NT2/D1 (cell line): ENCODE results near the gene THEM4.

ENCODE experiments used
- DNase-seq: peaks from one replicate; pipeline ENCODE4 v3.0.0-alpha.2; 2011; ENCODE audit warnings: low read depth, low spot score
- H3K27me3 ChIP-seq: 2 replicates; pipeline ENCODE4 v1.6.0; 2011; ENCODE audit warnings: mild to moderate bottlenecking; ENCODE audit not compliant: insufficient read length, insufficient read depth
- H3K36me3 ChIP-seq: 2 replicates; pipeline ENCODE4 v1.6.1; 2011; ENCODE audit warnings: mild to moderate bottlenecking, low read length, mixed read lengths; ENCODE audit not compliant: insufficient read depth, insufficient read length
- H3K4me1 ChIP-seq: 2 replicates; pipeline ENCODE4 v1.5.1; 2011; ENCODE audit not compliant: insufficient read depth, insufficient read length
- H3K4me3 ChIP-seq: 2 replicates; pipeline ENCODE4 v1.5.1; 2011; ENCODE audit warnings: low read depth; ENCODE audit not compliant: insufficient read length
- H3K9ac ChIP-seq: 2 replicates; pipeline ENCODE4 v1.6.0; 2011; ENCODE audit warnings: low read depth; ENCODE audit not compliant: insufficient read length
- H3K9me3 ChIP-seq: 2 replicates; pipeline ENCODE4 v1.5.1; 2011; ENCODE audit warnings: mild to moderate bottlenecking, low read length; ENCODE audit not compliant: insufficient read depth
- SUZ12 ChIP-seq: IDR thresholded peaks from 2 replicates; pipeline ENCODE4 v1.6.1; 2011; ENCODE audit not compliant: insufficient read length, insufficient read depth; ENCODE audit errors: extremely low read depth
- YY1 ChIP-seq: IDR thresholded peaks from 2 replicates; pipeline ENCODE4 v1.6.1; 2011; ENCODE audit not compliant: insufficient read length, insufficient read depth
- ZNF274 ChIP-seq: IDR thresholded peaks from 2 replicates; pipeline ENCODE4 v1.6.1; 2011; ENCODE audit warnings: mild to moderate bottlenecking, low read depth, low read length

THEM4 gene

DNA sequence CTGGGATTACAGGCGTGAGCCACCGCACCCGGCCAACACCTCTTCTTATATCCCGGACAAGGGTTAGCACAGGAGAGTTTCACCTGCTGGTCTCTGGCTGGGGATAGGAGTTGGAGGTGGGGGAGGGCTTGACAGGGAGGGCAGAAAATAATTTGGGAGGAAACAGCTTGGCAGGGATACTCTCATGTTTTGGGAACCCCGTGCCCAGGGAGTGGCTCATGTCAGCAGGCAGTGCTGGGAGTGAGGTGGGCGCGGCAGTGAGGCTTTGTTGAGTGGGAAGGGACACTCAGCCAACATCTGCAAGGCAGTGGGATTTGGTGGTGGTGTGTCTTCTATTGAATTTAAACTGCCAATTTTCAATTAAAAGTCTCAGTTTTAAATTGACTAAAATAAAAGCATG, 54.7 kb downstream of the THEM4 start:
- Histone ChIP-seq H3K4me3 (no peak overlapping the region), H3K36me3 (no peaks in the 10 kb centered on the region), H3K9me3 (no peaks in the 10 kb centered on the region), H3K9ac (no peak overlapping the region), H3K27me3 (peaks cover 12% of the 10 kb centered on the region), H3K4me1 (peaks cover 22% of the 10 kb centered on the region)
- DNase-seq = no peak
- TF ChIP-seq ZNF274 (no peak), YY1 (no peak), SUZ12 (no peak)

DNA sequence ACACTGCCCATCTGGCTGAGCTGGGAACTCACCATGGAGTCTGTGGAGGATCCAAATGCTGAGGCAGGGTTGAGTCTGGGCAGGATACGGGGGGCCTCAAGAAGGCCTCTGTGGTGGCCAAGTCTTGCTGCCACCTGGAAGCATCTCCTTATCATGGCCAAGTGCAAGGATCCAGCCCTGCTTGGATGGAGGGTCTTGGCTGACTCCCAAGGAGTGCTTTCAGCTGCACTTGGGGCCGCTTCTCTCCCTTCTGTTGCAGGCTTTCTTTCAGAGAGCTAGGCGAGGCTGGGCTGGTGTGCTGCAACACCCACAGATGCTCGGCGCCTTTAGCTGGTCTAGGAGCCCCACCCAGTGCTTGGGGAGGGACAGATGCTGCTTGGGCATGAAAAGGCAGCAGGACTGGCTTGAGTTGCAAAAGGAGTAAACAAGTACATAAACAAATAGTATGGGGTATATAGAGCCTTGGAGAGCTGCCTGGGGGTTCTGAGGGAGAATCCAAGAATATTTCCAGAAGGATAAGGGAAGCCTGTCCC, 55.8 kb downstream of the THEM4 start, which contains the start of gene THEM5:
THEM5 (minus strand) TSS at position 302 of the 533 bp plus-strand sequence; CDS start at position 155, 147 bp downstream.
- H3K4me3 ChIP-seq = no peak within 1 kb of the TSS
- H3K27me3 ChIP-seq = peaks cover 2% of the 10 kb centered on the region
- TF ChIP-seq SUZ12 (no peak), ZNF274 (no peak), YY1 (no peak)
- peaks cover 15% of the 10 kb centered on the region for H3K4me1 ChIP-seq
- H3K9ac ChIP-seq = no peak within 1 kb of the TSS
- no peaks in the 10 kb centered on the region for H3K36me3 ChIP-seq
- H3K9me3 ChIP-seq = no peaks in the 10 kb centered on the region
- no peak for DNase-seq

DNA sequence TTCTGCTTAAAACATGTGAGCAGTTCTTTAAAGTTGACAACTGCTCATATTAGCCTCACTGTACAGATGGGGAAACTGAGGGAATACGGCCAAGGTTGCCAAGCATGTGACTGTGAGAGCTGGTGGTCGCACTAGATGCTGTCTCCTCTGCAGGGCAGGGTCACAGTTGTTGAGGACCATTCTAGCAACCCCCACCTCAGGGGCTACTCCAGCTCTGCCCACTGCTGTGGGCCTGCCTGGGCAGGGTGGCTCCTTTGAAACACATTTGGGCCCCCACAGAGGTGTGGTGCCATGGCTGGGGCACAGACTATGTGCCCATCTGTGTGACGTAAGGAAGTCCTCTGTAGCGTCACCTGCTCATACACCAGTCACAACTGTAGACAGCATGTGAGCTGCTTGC, 56.6 kb downstream of the THEM4 start:
- DNase-seq = no peak
- H3K9ac ChIP-seq = no peak overlapping the region
- no peak overlapping the region for H3K4me3 ChIP-seq
- H3K36me3 ChIP-seq = no peaks in the 10 kb centered on the region
- no peaks in the 10 kb centered on the region for H3K9me3 ChIP-seq
- no peaks in the 10 kb centered on the region for H3K27me3 ChIP-seq
- TF ChIP-seq SUZ12 = no peak
- no peak for TF ChIP-seq ZNF274
- TF ChIP-seq YY1 = no peak
- H3K4me1 ChIP-seq = peaks cover 19% of the 10 kb centered on the region

DNA sequence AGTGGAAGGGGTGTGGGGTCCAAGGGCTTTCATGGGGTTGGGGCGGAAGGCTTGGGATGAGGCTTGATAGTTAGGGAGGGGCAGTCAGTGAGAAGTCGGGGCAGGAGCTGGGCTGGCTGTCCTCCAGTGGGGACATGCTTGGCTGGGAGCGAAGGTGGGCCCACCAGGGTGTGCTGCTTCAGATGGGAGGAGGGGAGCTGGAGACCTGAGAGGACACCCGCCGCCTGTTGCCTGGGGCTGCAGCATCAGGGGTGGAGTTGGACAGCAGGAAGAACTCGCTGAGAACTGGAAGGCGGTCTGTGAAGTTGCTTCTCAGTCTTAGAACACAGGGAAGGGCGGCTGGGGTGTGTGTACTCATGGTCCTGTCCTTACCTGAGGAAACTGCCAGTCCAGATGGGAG, 57.4 kb downstream of the THEM4 start:
- TF ChIP-seq ZNF274 (no peak), YY1 (no peak), SUZ12 (no peak)
- H3K9ac ChIP-seq = no peak overlapping the region
- H3K36me3 ChIP-seq = no peaks in the 10 kb centered on the region
- H3K4me1 ChIP-seq = peaks cover 19% of the 10 kb centered on the region
- no peaks in the 10 kb centered on the region for H3K27me3 ChIP-seq
- no peak overlapping the region for H3K4me3 ChIP-seq
- DNase-seq = no peak
- H3K9me3 ChIP-seq = no peaks in the 10 kb centered on the region

DNA sequence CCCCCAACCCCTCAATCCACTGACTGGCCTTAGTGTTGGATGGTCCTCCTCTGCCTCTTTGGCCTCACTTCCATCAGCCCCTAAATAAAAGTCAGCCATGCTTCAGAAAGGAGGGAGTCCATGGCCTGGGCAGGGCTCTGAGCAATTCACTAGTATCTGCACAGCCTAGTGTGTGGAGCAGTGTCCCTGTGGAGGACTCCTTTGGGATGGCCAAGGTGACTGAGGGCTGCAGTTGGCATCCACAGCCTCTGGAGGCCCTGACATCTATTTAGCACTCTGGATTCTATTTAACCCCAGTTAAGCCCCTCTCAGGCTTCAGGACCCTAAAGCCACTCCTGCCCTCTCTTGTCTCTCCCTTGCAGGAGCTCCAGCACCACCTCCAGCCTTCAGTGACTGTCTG, 59.4 kb downstream of the THEM4 start:
- H3K27me3 ChIP-seq = no peaks in the 10 kb centered on the region
- H3K36me3 ChIP-seq = no peaks in the 10 kb centered on the region
- H3K9me3 ChIP-seq = no peaks in the 10 kb centered on the region
- no peak for DNase-seq
- TF ChIP-seq ZNF274 = no peak
- TF ChIP-seq YY1 = no peak
- no peak for TF ChIP-seq SUZ12
- peaks cover 26% of the 10 kb centered on the region for H3K4me1 ChIP-seq
- H3K9ac ChIP-seq = no peak overlapping the region
- H3K4me3 ChIP-seq = no peak overlapping the region

DNA sequence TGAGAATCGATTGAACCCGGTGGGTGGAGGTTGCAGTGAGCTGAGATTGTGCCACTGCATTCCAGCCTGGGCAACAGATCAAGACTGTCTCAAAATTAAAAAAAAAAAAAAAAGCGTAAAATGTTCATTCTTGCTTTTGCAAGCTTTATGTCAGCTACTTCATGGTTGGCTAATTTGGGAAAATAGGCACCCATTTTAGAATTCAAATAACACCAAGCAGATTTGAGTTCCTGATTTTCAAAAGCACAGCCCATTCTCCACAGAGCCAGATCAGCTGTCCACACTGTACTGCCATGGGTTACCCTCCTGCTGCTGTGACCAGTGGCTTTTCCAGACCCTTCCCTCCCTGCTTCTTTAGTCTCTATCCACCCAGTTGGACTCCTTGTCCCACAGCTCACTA, 60.2 kb downstream of the THEM4 start:
- Histone ChIP-seq H3K4me1 (peaks cover 26% of the 10 kb centered on the region), H3K9me3 (no peaks in the 10 kb centered on the region), H3K9ac (no peak overlapping the region), H3K27me3 (no peaks in the 10 kb centered on the region), H3K4me3 (no peak overlapping the region), H3K36me3 (no peaks in the 10 kb centered on the region)
- no peak for DNase-seq
- TF ChIP-seq ZNF274 (no peak), SUZ12 (no peak), YY1 (no peak)

DNA sequence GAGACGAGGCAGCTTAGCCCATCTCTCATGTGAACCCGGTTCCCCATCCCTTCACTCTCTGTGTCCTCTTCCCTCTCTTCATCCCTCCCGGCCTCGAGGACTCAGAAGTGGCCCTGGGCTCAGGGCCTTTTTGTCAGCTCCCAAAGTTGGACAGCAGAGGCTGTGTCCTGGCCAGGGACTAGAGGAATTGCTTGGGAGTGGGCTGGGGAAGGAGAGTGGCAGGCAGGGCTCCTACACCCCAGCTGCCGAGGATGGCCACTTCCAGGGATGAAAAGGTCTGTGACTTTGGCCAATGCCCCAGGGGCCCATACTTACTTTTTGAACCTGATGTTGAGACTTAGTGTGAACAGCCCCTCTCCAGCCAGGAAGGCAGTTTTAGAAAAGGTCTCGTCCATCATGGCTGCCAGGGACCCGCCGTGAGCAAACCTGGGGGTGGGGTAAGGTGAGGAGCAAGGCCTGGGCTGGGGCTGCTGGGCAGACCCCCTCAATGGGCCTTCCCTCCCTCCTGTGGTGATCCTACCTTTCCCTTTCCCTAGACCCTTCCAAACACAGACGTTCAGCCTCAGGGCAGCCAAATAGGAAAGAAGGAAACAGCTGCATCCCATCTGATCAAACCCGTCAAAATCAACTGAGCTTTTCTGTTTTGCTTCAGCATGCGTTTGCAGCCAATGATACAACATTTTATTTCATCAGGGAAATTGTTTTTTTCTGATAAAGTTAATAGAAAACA, 61.3 kb downstream of the THEM4 start:
- Histone ChIP-seq H3K27me3 (no peaks in the 10 kb centered on the region), H3K36me3 (peaks cover under 1% of the 10 kb centered on the region), H3K9me3 (no peaks in the 10 kb centered on the region), H3K4me1 (peaks cover 26% of the 10 kb centered on the region), H3K9ac (no peak overlapping the region), H3K4me3 (no peak overlapping the region)
- TF ChIP-seq SUZ12 = no peak
- TF ChIP-seq ZNF274 = no peak
- TF ChIP-seq YY1 = peak; percentile 14
- no peak for DNase-seq
